K562 (cell line): ENCODE results near the gene CBX3. TPM values are rescaled to one million over a fixed set of nuclear protein-coding genes. Genes with fewer than 3 reads are reported as not detected.
A peak's percentile ranks its signal among the peaks of the same experiment; 100 is the strongest.

Experiments used
- ATAC-seq: fragments of 200-7000 bp; cut with Tn5 transposase; 3 replicates; pipeline ENCODE4 v1.9.1; 2020; ENCODE audit warnings: moderate library complexity
- BruUV-seq: library from RNA; stranded (reverse); fragments of 400-500 nt; replicated peaks from 2 replicates; lab custom pipeline; 2021; lab: Mats Ljungman, UMichigan
- CTCF ChIA-PET: fragments of 300-600 bp; formaldehyde crosslinking; extraction: SDS; loops from one replicate; lab custom pipeline; 2021; ENCODE audit warnings: low intra/inter-chr PET ratio; lab: Yijun Ruan, JAX
- POLR2A ChIA-PET: fragments of 300-600, 350-650 bp; sonication (Branson Sonifier 250); formaldehyde crosslinking; extraction: SDS; loops from one replicate; lab custom pipeline; 2021; ENCODE audit warnings: antibody characterized with exemption, inconsistent platforms; lab: Yijun Ruan, JAX
- DNase-seq, 4 experiments: peaks; one replicate each; pipeline versions ENCODE4 v3.0.0 to v3.0.0-alpha.2; 2011 to 2018; ENCODE audit warnings: low spot score in 3 of 4, mixed read lengths in 3 of 4; ENCODE audit errors: extremely low read depth in 1 of 4
- FAIRE-seq: peaks from 2 replicates; lab custom pipeline; 2011; peaks lifted over from hg19 to GRCh38; lab: Jason Lieb, UNC
- H2AFZ ChIP-seq: 2 replicates; pipeline ENCODE4 v1.6.0; 2011; ENCODE audit warnings: low read depth, low read length, control low read depth, inconsistent platforms
- H3K27ac ChIP-seq: fragments of 200-600 bp; 3 replicates; pipeline ENCODE4 v1.8.0; 2011; ENCODE audit warnings: low read depth, mild to moderate bottlenecking, control low read depth, inconsistent platforms, low read length, moderate library complexity, mixed read lengths; ENCODE audit errors: extremely low read depth
- H3K27me3 ChIP-seq, 2 experiments: fragments of 300-600 bp in 1 of 2; 2 replicates in 1 of 2; 3 replicates in 1 of 2; pipeline versions ENCODE4 v1.6.0 to v1.8.0; 2011; ENCODE audit warnings: inconsistent platforms in 2 of 2, low read length in 2 of 2, mild to moderate bottlenecking in 1 of 2, mixed read lengths in 1 of 2, moderate library complexity in 1 of 2; ENCODE audit not compliant: control insufficient read depth in 2 of 2, insufficient read depth in 2 of 2
- H3K36me3 ChIP-seq: fragments of 300-600 bp; 3 replicates; pipeline ENCODE4 v1.8.0; 2011; ENCODE audit warnings: mild to moderate bottlenecking, low read length, inconsistent platforms; ENCODE audit not compliant: control insufficient read depth, insufficient read depth
- H3K4me1 ChIP-seq, 2 experiments: fragments of 200-600 bp in 1 of 2; replicated peaks in 1 of 2; 2 replicates in 1 of 2; 3 replicates in 1 of 2; pipeline versions ENCODE4 v1.5.1 to v1.8.0; 2011; ENCODE audit warnings: inconsistent platforms in 2 of 2, low read length in 2 of 2, mild to moderate bottlenecking in 1 of 2, mixed read lengths in 1 of 2, moderate library complexity in 1 of 2; ENCODE audit not compliant: control insufficient read depth in 2 of 2, insufficient read depth in 2 of 2
- H3K4me2 ChIP-seq: 2 replicates; pipeline ENCODE4 v1.6.1; 2011; ENCODE audit warnings: low read length, control low read depth, inconsistent platforms, mixed read lengths; ENCODE audit not compliant: insufficient read depth
- H3K4me3 ChIP-seq: fragments of 200-600 bp; sonication (generic), shearing (Covaris generic); 2 replicates; pipeline ENCODE4 v1.5.1; 2016; ENCODE audit warnings: control low read depth, inconsistent platforms
- H3K79me2 ChIP-seq: fragments of 200-600 bp; 3 replicates; pipeline ENCODE4 v1.8.0; 2011; ENCODE audit warnings: low read length, inconsistent platforms; ENCODE audit not compliant: control insufficient read depth, insufficient read depth
- H3K9ac ChIP-seq, 2 experiments: 2 replicates each; pipeline versions ENCODE4 v1.6.0 to v1.6.1; 2011; ENCODE audit warnings: low read depth in 2 of 2, low read length in 2 of 2, control low read depth in 1 of 2, inconsistent platforms in 1 of 2, mild to moderate bottlenecking in 1 of 2, mixed read lengths in 1 of 2; ENCODE audit not compliant: insufficient read depth in 1 of 2
- H3K9me1 ChIP-seq: one replicate; pipeline ENCODE4 v1.6.0; 2011; ENCODE audit warnings: inconsistent platforms, mild to moderate bottlenecking, low read length, moderate library complexity; ENCODE audit not compliant: control insufficient read depth, insufficient read depth
- H3K9me3 ChIP-seq: replicated peaks from 2 replicates; pipeline ENCODE4 v1.5.1; 2011; ENCODE audit warnings: low read depth, low read length, inconsistent platforms; ENCODE audit not compliant: control insufficient read depth, insufficient read depth
- H4K20me1 ChIP-seq: replicated peaks from 2 replicates; pipeline ENCODE4 v1.6.1; 2011; ENCODE audit warnings: low read length, inconsistent platforms, mixed read lengths; ENCODE audit not compliant: control insufficient read depth, insufficient read depth
- ARID4B ChIP-seq: sonication (generic); formaldehyde crosslinking; IDR thresholded peaks from 2 replicates; pipeline ENCODE4 v1.8.0; 2022; ENCODE audit warnings: mild to moderate bottlenecking, missing genetic modification reagents
- BRF1 ChIP-seq: IDR thresholded peaks from 3 replicates; pipeline ENCODE4 v1.6.1; 2011; ENCODE audit warnings: borderline replicate concordance, mild to moderate bottlenecking; ENCODE audit not compliant: insufficient read length; ENCODE audit errors: extremely low read depth
- CEBPG ChIP-seq, 3 experiments: fragments of 200-800 bp in 1 of 3; sonication (Bioruptor generic) in 1 of 3; sonication (generic) in 1 of 3; formaldehyde crosslinking in 1 of 3; IDR thresholded peaks in 2 of 3; conservative IDR thresholded peaks in 1 of 3; 2 replicates each; pipeline versions ENCODE4 v1.6.1 to v1.8.0; 2016 to 2022; ENCODE audit warnings: missing compliant biosample characterization in 2 of 3, missing genetic modification characterization in 2 of 3, mild to moderate bottlenecking in 1 of 3, missing genetic modification reagents in 1 of 3
- COPS2 ChIP-seq: fragments of 450-650 bp; conservative IDR thresholded peaks from 2 replicates; pipeline ENCODE4 v1.6.1; 2016; ENCODE audit warnings: mild to moderate bottlenecking, moderate library complexity
- CTBP1 ChIP-seq: fragments of 450-650 bp; IDR thresholded peaks from 2 replicates; pipeline ENCODE4 v1.6.1; 2016; ENCODE audit warnings: borderline replicate concordance
- EHMT2 ChIP-seq: fragments of 450-650 bp; IDR thresholded peaks from 2 replicates; pipeline ENCODE4 v1.6.1; 2018; ENCODE audit warnings: antibody characterized with exemption
- EP300 ChIP-seq: IDR thresholded peaks from 2 replicates; pipeline ENCODE4 v1.6.1; 2012; ENCODE audit warnings: low read length, improper control_type of control experiment
- EP400 ChIP-seq: fragments of 450-650 bp; IDR thresholded peaks from 2 replicates; pipeline ENCODE4 v1.6.1; 2017; ENCODE audit warnings: antibody characterized with exemption, mild to moderate bottlenecking, moderate library complexity
- FOXJ3 ChIP-seq: sonication (generic); formaldehyde crosslinking; IDR thresholded peaks from 2 replicates; pipeline ENCODE4 v1.4.0; 2020; ENCODE audit warnings: mild to moderate bottlenecking, missing genetic modification reagents
- KLF16 ChIP-seq: IDR thresholded peaks from 2 replicates; pipeline ENCODE4 v1.6.1; 2016; ENCODE audit warnings: antibody characterized with exemption
- LEF1 ChIP-seq: fragments of 450-650 bp; IDR thresholded peaks from 2 replicates; pipeline ENCODE4 v1.6.1; 2016; ENCODE audit warnings: mild to moderate bottlenecking
- MTF1 ChIP-seq: fragments of 250-450 bp; sonication (Bioruptor Pico); IDR thresholded peaks from 2 replicates; pipeline ENCODE4 v1.9.0; 2021; ENCODE audit warnings: moderate library complexity, mild to moderate bottlenecking, inconsistent platforms, borderline replicate concordance
- RNF2 ChIP-seq: sonication (generic); IDR thresholded peaks from 2 replicates; pipeline ENCODE4 v1.6.1; 2016
- RUNX1 ChIP-seq: sonication (generic); IDR thresholded peaks from 2 replicates; pipeline ENCODE4 v1.6.1; 2016; ENCODE audit warnings: antibody characterized with exemption, low read depth
- SMARCA4 ChIP-seq: fragments of 450-650 bp; IDR thresholded peaks from 2 replicates; pipeline ENCODE4 v1.6.1; 2016
- TRIM24 ChIP-seq, 2 experiments: fragments of 450-650 bp; IDR thresholded peaks; 2 replicates each; pipeline ENCODE4 v1.6.1; 2016
- ZNF507 ChIP-seq: conservative IDR thresholded peaks from 2 replicates; pipeline ENCODE4 v1.6.1; 2017; ENCODE audit warnings: missing genetic modification characterization, missing compliant biosample characterization
- WGBS: fragments of 100-300 bp; shearing (Covaris generic); methylation state at CpG from one replicate; pipeline ENCODE4 v1.1.6; 2016; ENCODE audit warnings: low coverage, mixed read lengths; ENCODE audit not compliant: insufficient coverage; ENCODE audit errors: missing lambda C conversion rate; 5-methylcytosine and 5-hydroxymethylcytosine counted together
- in situ Hi-C: fragments of 300-500 bp; cut with MboI; formaldehyde crosslinking; loops from 4 replicates; pipeline ENCODE4 v1.15.0; 2018; ENCODE audit warnings: inconsistent platforms, mixed read lengths
- intact Hi-C: fragments of 100-400 bp; cut with micrococcal nuclease; formaldehyde crosslinking; loops from 2 replicates; pipeline ENCODE4 v1.14.2; 2022
- polyA plus RNA-seq, 8 experiments: library from polyadenylated mRNA; depleted of rRNA in 4 of 8; stranded (reverse) in 5 of 8; unstranded in 3 of 8; fragments of >200 nt; fragmentation: Nextera tagmentation in 2 of 8; fragmentation: Illumina TruSeq in 1 of 8; extraction: Ambion mirVana in 2 of 8; extraction: Trizol in 1 of 8; gene quantifications; 2 replicates each; pipeline versions ENCODE4 v1.2.1 to v1.2.3, GENCODE V29; 2011 to 2014; ENCODE audit warnings: inconsistent platforms in 1 of 8, missing spikeins in 1 of 8
- total RNA-seq, 7 experiments: library from RNA; depleted of rRNA in 6 of 7; stranded (reverse); fragments of >200 nt in 6 of 7; fragmentation: Illumina TruSeq in 2 of 7; extraction: Trizol in 2 of 7; gene quantifications; 2 replicates each; pipeline versions ENCODE4 v1.2.1 to v1.2.3, GENCODE V29; 2011 to 2021; ENCODE audit warnings: low replicate concordance in 1 of 7
- TF ChIP-seq, protein P1 (sequence below): fragments of 250-450 bp; sonication (Bioruptor Pico); IDR thresholded peaks from 2 replicates; pipeline ENCODE4 v1.4.0; 2020; ENCODE audit warnings: borderline replicate concordance

The CBX3 gene
- total and polyA plus RNA-seq, 9 of the 15 experiments (the other 6 are each of a cell fraction or from before 2014, with no cell fraction given), result 198 to 413 (median 328) TPM

- ChIA-PET POLR2A (interaction anchor here (0.6 to 6.4 kb wide), 9 partner anchors 9 to 75 kb away, joined by 3 to 61 read pairs (median 7); partner anchors contain the start of genes CBX3 and HNRNPA2B1), CTCF (no interaction called here)
- Histone ChIP-seq H3K27ac (no peak overlapping the region; the same call in 2 of the 3 replicates), H3K36me3 (peaks cover 41% of the 10 kb centered on the region), H3K4me2 (no peak overlapping the region), H3K27me3 (no peaks in the 10 kb centered on the region), H3K9me1 (no peaks in the 10 kb centered on the region), H3K9me3 (no peaks in the 10 kb centered on the region), H2AFZ (no peak overlapping the region), H3K4me3 (no peak overlapping the region), H3K79me2 (peaks cover 14% of the 10 kb centered on the region; the same call in 2 of the 3 replicates), H3K9ac (no peak overlapping the region), H3K4me1 (no peaks in the 10 kb centered on the region; a peak in 1 of 5 replicates), H4K20me1 (no peaks in the 10 kb centered on the region)
- FAIRE-seq, result no peak
- 36% methylated on average over 5 of the region's 5 CpGs for WGBS
- intact Hi-C loops, result no loop called here
- no peak for DNase-seq
- no TSS peak for BruUV-seq
- in situ Hi-C loops, result no loop called here
- peak; percentile 64 for ATAC-seq
- peak; percentile 21; the same call in 1 of the 2 replicates for TF ChIP-seq SMARCA4
- TF ChIP-seq EHMT2, result no peak
- TF ChIP-seq FOXJ3, result no peak
- no peak for TF ChIP-seq RUNX1
- peak; percentile 94 for TF ChIP-seq CEBPG (CRISPR knock-in tag; IDR thresholded peaks at IDR 0.05)
- peak; percentile 84 to 94 for TF ChIP-seq CEBPG (tag; conservative IDR thresholded peaks at IDR 0.05 in 1 of 2, IDR thresholded peaks at IDR 0.05 in 1 of 2)
- peak; percentile 59 for TF ChIP-seq ZNF507
- TF ChIP-seq BRF1, result no peak
- TF ChIP-seq RNF2, result no peak
- TF ChIP-seq, protein P1, sequence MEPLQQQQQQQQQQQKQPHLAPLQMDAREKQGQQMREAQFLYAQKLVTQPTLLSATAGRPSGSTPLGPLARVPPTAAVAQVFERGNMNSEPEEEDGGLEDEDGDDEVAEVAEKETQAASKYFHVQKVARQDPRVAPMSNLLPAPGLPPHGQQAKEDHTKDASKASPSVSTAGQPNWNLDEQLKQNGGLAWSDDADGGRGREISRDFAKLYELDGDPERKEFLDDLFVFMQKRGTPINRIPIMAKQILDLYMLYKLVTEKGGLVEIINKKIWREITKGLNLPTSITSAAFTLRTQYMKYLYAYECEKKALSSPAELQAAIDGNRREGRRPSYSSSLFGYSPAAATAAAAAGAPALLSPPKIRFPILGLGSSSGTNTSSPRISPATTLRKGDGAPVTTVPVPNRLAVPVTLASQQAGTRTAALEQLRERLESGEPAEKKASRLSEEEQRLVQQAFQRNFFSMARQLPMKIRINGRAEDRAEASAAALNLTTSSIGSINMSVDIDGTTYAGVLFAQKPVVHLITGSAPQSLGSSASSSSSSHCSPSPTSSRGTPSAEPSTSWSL, result no peak
- peak; percentile 37 to 47; a peak in 1 of 4 replicates for TF ChIP-seq TRIM24 (IDR thresholded peaks at IDR 0.05)
- peak; percentile 64 for TF ChIP-seq EP400
- peak; percentile 85 for TF ChIP-seq CTBP1
- no peak for TF ChIP-seq MTF1 (CRISPR knock-in tag)
- TF ChIP-seq LEF1, result no peak
- TF ChIP-seq ARID4B (CRISPR knock-in tag), result no peak
- no peak for TF ChIP-seq KLF16
- TF ChIP-seq COPS2, result no peak
- peak; percentile 42; the same call in 1 of the 2 replicates for TF ChIP-seq EP300
Measured at GRCh38 chr7:26213807-26214515, 12.4 kb downstream of the CBX3 start.
